DMS53 treated with DMSO at 0.1 percent for 48 hours (cell line): Measurements from ENCODE around the gene C4BPA.

Experiments
- DNase-seq: peaks from one replicate; lab custom pipeline; 2025; ENCODE audit not compliant: unreplicated experiment; lab: John Stamatoyannopoulos, UW

C4BPA gene

DNA sequence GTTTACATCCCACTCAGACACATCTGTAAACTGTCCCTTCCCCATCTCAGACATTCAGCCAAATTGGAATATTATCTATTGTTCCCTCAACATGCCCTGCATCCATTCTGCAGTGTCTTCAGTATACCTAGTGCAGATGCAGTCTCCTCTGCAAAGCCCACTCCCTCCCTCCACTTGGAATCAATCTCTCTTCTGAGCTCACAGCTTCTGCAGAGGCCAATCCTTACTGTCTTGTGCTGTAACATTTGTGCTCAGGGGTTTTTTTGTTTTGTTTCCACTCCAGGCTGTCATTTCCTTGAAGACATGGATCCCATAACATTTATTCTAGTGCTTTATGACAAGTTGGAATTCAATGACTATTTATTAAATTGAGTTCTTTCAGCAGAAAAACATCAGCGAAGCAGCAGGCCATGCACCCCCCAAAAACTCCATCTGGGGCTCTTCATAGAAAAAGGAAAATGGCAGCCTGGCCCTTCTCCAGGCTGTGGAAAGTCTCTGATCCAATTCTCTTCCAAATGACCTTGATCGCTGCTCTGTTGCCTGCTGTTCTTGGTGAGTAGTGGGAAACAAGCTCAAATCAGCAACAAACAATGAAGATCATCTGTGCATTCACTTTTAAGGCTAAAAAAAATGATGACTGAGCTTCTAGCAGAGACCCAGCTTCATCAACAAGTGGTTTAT, 8.7 kb downstream of the C4BPA start:
- no peak for DNase-seq

DNA sequence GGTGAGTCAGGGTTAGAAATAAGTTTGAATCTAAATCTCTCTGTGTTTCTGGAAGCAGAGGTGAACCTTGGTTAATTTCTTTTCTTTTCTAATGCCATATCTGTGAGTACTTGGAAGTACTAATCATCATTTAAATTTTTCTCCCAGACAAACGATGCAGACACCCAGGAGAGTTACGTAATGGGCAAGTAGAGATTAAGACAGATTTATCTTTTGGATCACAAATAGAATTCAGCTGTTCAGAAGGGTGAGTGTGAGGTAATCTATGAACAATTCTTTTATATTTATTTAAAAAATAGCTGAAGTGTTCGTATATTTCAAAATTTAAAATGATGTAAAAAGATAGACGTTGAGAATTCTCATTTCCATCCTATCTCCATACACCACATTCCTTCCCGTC, 11.2 kb downstream of the C4BPA start:
- DNase-seq: no peak

DNA sequence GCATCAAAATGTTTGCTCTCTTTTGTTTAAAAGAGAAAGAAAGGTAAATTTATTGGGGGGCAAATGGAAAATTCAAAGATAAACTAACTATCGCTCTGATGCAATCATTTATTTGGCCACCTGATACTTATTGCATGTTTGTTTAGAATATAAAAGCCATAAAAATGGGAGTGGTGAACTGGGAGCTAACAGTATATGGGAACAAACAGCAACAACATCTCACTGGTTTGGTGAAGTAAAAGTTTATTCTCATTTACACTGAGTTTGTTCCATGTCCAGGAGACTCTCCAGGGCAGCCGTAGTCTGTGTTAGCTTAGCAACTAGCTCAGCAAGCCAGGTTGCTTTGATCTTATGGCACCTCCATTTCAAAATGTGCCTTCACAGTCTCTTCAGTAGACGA, 20.4 kb downstream of the C4BPA start:
- DNase-seq: no peak

DNA sequence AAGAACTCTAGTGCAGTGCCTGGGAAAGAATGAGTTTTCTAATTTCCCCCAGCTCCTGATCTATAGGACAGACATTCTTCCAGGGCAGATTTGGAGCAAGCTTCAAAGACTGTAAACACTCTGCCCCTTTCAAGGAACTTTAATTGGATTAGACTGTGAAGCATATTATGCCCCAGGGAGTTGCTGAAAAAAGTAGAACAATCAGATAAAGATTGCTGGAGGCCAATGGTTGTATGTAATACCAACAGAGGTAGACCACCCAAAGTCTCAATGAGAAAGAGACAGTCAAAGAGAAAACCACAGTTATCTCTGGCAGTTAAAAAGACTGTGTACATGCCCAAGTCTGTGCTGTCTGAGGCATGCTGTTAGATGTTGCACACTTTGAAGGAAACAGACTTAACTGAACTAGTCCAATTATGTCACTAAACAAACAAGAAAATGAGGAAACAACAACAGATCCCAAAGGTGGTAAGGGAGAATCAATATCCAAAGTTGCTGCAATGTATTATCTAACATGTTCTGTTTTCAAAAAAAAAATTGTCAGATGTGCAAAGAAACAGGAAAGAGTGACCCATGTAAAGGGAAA, 24.4 kb downstream of the C4BPA start:
- DNase-seq: no peak

DNA sequence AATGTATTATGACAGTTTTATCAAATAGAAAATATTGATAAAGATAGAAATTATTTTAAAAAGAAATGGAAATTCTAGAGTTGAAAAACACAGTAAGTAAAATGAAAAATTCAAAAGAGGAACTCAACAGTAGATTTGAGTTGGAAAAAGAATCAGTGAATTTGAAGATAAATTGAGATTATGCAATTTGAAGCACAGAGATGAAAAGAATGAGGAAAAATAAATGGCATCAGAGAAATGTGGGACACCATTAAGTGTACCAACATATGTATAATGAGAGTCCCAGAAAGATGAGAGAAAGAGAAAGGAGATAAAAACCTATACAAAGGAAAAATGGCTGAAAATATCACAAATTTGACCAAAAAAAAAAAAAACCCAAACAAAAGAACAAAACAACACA, 25.0 kb downstream of the C4BPA start:
- no peak for DNase-seq

DNA sequence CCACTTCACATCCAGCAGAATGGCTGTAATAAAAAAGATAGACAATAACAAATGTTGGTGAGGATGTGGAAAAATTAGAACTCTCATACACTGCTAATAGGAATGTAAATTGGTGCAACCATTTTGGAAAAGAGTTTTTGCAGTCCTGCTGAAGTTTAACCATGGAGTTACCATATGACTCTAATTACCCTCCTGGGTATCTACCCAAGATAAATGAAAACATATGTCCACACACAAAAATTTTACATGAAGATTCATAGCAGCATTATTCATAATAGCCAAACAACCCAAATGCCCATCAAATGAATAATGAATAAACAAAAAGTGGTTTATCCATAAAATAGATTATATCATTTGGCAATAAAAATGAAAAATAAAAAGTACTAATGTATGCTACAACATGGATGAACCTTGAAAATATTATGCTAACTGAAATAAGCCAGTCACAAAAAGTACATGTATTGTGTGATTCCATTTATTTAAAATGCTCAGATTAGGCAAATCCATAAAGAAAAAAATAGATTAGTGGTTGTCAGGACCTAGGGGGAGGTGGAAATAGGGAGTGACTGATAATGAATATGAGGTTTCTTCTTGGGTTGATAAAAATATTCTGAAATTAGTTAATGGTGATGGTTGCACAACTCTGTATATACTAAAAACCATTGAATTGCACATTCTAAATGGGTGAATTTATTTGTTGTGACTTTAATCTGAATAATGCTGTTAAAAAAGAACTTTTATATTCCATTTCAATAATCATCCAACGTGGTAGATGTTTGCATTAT, 26.4 kb downstream of the C4BPA start:
- DNase-seq: no peak

DNA sequence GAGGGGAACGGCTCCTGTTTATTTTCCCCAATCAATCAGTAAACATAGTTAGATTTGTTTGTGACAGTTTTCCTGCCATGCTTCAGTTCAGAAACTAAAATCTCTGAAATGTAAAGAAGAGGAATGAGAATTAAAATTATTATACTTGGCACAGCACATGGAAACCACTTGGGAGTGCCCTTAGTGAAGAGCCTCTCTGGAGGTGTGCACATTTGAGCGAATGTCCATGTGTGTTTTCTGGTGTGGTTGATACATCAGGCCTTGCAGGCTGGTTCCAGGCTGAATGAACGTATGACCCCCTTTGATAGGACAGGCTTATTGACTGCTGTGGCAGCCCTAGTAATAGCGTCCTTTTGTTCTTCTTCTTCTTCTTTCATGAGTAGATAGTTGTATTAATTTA, 27.1 kb downstream of the C4BPA start:
- DNase-seq: no peak

DNA sequence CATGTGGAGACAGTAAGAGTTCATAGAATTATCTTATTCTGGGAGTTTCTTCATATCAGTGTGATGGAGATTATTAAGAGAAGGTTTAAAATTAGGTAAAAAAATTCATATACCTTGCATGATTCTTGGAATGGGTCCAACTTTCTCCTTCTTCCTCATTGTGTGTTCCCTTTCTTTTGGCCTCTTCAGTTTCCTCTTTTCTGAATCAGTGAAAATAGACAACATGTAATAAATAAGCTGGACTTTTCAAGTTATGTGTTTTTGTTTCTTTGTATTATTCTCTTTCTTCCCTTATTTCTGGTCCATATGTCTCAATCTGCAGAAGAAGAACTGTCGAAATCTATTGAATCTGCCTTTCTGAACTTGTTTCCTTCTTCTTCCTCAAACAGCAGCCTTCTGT, 30.5 kb downstream of the C4BPA start:
- DNase-seq: no peak

DNA sequence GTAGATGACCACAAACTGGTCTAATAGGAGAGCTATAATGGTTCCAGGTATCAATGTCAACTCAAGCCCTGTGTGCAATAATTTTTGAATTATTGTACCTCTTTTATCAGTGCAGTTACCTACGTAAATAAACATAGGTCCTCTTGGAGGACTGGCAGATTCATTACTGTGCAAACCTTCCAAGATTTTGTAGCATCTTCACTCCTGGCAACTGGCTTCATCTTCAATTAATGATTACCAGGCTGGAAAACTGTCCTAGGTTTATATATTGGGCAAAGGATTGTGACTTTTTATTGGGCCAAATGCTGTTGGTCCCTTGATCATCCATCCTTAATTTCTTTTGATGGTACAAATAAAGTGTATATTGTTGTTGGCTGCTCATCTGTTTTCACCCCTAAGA, 35.6 kb downstream of the C4BPA start:
- no peak for DNase-seq

DNA sequence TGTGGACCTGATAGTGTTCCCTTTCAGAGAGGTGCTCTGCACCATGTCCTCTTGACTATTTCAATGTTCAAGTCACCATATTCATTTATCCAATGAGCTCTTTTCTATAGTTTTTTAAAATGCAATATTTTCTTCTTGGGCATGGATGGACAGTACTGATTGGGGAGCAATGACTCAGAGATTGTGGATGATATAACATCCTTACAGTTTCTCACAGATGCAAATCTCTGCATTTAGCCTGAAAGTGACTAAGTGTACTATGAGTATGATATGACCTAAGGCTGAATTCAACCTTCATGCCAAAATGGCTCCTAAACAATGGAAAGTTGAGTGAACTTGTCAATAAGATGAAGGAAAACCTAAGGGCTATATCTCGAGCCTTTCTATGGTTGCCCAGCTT, 36.5 kb downstream of the C4BPA start:
- no peak for DNase-seq

DNA sequence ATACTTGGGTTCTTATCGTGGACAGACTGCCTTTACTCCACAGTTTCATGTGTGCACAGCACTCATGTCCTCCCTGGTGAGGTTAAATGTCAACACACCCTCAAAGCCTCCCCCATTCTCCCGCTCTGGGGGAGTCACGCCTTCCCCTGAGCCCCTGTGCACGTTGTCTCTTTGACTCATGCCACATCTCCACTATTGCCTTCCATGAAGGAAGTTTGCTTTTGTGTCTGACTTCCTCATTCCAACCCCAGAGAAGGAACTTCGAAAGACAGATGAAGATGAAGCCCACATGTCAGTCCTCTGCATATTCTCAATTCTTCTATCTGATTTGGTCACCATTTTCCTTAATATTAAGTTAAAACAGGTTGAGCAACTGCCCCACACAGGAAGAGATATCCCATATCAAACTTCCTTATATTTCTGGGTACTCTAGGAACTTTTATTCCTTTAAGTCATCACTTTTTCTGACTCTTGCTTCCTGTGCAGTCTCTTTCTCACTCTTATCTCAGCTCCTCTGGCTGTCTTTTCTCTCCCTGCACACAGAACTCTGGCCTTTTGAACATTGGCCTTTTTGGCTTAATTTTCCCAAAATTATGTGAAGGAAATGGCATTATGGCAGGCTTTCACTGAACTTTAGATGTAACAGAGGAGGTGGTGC, 41.5 kb downstream of the C4BPA start:
- DNase-seq: no peak

DNA sequence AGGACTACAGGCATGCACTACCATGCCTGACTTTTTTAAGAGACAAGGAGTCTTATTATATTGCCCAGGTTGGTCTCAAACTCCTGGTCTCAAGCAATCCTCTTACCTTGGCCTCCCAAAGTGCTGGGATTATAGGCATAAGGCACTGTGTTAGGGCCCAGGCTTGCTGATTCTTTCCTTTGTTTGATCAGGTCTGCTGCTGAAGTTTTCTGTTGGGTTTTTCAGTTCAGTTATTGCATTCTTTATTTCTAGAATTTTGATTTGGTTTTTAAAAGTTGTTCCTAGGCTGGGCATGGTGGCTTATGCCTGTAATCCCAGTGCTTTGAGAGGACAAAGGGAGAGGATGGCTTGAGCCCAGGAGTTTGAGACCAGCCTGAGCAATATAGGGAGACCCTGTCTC, 47.9 kb downstream of the C4BPA start:
- DNase-seq: no peak

DNA sequence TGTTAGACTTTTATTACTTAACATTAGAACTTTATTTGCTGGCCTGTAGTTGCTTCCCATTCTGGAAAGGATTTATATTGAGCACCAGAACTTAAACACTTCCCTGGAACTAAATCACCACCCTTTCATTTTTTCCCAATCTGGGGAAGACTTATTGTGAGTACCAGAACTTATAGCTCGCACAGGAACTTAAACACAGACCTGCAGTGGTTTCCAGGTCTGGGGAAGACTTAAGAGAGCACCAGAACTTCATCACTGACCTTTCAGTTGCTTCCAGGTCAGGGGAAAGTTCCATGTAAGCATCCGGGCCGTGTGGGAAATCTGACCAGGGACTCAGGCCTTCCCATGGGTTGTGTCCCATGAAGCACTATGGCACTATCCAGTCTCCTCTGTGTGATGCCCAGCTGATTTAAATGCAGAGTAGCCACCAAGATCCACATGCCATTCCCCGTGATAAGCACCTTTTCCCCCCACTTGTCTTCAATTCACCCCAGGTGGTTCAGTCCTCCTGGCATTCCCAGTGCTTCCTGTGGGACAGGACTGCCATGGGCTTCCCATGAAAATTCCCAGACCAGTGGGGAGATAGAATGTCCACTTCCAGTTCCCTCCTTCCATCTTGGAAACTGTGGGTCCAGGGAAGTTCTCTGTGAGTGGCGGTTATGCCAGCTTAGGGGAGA, 48.9 kb downstream of the C4BPA start:
- DNase-seq: no peak

DNA sequence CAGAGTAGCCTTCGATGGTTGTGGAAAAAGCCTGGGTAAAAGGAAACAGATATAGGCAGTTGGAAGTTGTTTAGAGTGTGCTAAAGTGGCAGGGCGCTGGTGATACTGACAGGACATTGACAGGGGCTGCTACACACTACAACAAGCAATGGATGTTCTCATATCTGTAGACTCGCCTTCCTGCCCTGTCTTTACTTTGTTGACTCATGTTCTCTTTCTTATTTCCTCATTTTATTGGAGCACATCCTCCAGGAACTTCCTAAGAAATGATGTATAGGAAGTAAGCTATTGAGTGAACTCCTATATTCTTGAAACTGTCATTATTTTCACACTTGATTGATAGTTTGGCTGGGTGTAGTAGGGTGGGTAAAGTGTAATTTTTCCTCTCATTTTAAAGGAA, 51.0 kb downstream of the C4BPA start:
- DNase-seq: no peak

DNA sequence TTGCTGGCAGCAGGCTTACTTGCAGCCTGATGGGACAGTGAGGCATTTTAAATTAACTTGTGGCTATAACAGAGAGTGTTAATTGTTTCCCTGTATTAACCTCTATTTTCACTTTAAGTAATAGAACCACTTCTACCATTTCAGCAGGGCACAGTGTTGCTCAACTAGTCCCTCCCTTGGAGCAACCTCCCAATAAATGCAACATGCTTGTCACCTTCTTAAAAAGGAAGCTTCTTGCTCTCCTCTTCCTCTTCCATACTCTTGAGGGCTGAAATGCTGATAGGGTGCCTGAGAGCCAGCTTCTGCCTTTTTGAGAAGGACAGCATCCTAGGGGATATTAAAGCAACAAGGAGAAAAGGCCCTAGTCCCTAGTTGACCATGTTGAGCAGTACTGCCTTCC, 52.1 kb downstream of the C4BPA start:
- DNase-seq: no peak

DNA sequence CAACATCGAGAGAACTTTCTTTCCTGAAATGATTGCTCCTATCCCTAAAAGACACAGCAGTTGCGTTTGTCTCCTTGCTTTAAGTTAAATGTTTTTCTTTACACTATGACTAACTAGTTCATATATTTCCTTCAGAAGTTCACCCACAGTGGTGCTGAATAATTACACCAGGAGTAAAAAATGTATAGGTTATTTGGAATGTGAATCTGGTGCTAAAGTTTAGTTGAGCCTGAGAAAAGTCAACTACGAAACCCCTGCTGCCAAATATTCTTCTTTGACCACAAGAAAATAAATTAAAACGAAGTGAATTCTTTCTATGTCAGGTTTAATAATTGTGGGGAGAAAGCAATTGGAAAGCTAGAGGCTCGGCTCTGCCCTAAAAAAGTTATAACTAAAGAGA, 52.8 kb downstream of the C4BPA start:
- no peak for DNase-seq

DNA sequence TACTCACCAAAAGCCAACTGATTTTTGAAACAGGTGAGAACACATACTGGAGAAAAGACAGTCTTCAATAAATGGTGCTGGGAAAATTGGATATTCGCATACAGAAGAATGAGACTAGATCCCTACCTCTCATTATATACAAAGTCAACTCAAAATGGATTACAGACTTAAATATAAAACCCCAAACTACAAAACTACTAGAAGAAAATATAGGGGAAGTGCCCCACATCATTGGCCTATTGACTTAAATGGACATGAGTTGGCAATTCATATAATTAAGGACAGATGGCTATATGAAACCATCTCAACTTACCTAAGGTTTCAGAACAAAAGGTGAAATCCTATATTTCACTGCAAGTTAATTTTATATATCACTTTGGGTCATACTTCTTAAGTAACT, 60.1 kb downstream of the C4BPA start:
- DNase-seq: no peak

DNA sequence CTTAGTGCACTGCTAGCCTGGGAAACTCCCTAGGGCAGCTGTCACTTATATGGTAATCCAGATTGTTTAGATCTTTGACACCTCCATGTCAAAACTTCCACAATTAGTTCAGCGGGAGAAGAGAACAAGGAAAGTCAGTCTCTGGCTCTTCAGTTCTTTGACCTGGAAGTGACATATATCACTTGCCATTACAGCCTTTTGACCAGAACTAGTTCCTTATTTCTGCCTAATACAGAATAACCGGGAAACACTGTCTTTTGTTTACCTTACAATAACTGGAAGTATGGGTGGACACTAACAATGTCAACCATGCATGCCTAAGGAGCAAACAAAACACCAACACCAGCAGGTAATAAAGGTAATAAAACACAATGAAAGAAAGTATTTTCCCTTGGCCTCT, 68.3 kb downstream of the C4BPA start:
- peak; percentile 84 for DNase-seq

DNA sequence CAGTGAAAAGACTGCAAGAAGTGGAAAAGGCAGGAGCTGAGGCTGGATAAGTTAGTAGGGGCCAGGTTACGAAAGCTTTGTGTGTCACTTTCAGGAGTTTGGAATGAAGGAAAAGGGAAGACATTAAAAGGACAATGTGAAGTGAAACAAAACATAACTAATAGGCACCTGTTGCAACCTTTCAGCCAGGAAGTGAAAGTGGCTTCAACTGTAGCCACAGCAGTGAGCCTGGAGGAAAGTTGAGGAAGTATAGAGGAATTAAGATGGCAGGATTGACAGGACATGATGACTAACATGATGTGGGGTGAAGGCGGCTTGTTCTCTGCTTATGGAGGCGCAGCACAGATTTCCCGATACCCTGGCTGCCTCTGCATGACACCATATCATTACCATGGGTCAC, 68.9 kb downstream of the C4BPA start:
- peak; percentile 70 for DNase-seq

DNA sequence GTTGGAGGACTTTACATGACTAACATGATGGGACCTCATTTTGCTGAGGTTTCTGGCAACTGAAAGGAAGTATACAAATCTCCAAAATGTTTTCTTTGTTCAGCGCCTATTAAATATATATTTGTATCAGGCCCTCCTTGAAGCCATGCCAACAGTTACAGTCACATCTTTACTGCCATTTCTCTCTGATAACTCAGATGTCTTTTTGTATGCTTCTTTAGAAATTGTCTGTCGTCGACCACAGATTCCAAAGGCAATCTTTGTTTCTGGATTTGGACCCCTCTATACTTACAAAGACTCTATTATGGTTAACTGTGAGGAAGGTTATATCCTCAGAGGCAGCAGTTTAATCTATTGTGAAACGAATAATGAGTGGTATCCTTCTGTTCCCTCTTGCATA, 69.4 kb downstream of the C4BPA start:
- no peak for DNase-seq

DNA sequence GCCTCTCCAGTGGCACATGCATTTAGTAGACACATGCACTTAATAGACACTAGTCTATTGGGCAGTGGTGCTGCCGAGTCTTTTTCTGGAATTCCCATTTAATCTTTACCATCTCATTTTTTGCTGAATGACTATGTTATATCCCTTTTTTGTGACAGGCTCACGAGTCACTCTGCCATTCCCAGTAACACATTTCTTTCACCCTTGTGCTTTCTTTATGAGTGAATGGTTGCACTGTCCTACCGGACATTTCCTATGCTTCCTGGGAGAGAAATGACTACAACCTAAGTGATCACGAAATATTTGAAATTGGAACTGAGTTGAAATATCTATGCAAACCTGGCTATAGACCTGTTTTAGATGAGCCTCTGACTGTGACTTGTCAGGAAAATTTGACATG, 70.9 kb downstream of the C4BPA start:
- DNase-seq: no peak
